ENCODE data around the gene ANKRD13A. TPM values are rescaled to one million over a fixed set of nuclear protein-coding genes. Genes with fewer than 3 reads are reported as not detected.

ANKRD13A gene
- total and polyA plus RNA-seq, 2 of the 8 experiments (the other 6 are each of a cell fraction or from before 2014, with no cell fraction given): 16.8 to 21.4 TPM

GRCh38 chr12:109996483-109996853 lies 2.8 kb upstream of the ANKRD13A start:
- Histone ChIP-seq H3K4me3 (ENCODE audit: extremely low read depth in 1 of 4, insufficient read depth in 2 of 4, low read depth in 3 of 4, low read length in 4 of 4) (peak overlapping the region; percentile 81 to 84 (median 82)), H4K8ac (ENCODE audit: extremely low read depth, insufficient read depth, low read length) (no peak overlapping the region), H2BK5ac (ENCODE audit: low read depth, low read length) (no peak overlapping the region), H4K5ac (ENCODE audit: insufficient read length, low read depth, low read length) (peak overlapping the region; percentile 75), H2BK15ac (ENCODE audit: low read length) (0 out of 2 replicates have a peak overlapping the region, but pooled peaks have one; percentile 83), H3K18ac (ENCODE audit: extremely low read depth, low read length) (no peak overlapping the region), H2AK5ac (ENCODE audit: low read depth, low read length) (no peak overlapping the region), H3K79me2 (ENCODE audit: control insufficient read depth in 1 of 2, insufficient read depth in 2 of 2, low read length in 2 of 2) (peaks cover 0 to 16% of the 10 kb centered on the region in 2 experiments; a peak in 2 of 4 replicates), H2AFZ (ENCODE audit: low read length) (peak overlapping the region; percentile 97), H2BK120ac (replicated peaks; ENCODE audit: low read depth, low read length) (peak overlapping the region; percentile 18), H4K20me1 (replicated peaks in 1 of 2; ENCODE audit: control insufficient read depth in 1 of 2, insufficient read depth in 2 of 2, low read length in 2 of 2) (peaks cover 0 to 3% of the 10 kb centered on the region in 2 experiments), H3K4me1 (replicated peaks in 1 of 4; ENCODE audit: control insufficient read depth in 3 of 4, insufficient read depth in 4 of 4, low read length in 3 of 4) (peaks cover 2 to 8% (median 4%) of the 10 kb centered on the region in 4 experiments; a peak in 5 of 7 replicates), H3K36me3 (ENCODE audit: control insufficient read depth in 2 of 4, insufficient read depth in 4 of 4, low read length in 3 of 4) (0 out of 8 replicates have a peak, but pooled peaks cover 0 to 2% (median 0%) of the 10 kb centered on the region in 4 experiments), H2BK20ac (ENCODE audit: low read length) (no peak overlapping the region), H3K27ac (ENCODE audit: low read depth, low read length) (peak overlapping the region; percentile 53; the same call in 1 of the 2 replicates), H3K79me1 (ENCODE audit: low read depth, low read length) (no peaks in the 10 kb centered on the region; the same call in 1 of the 2 replicates), H3K4ac (replicated peaks; ENCODE audit: insufficient read length, low read depth, low read length) (peak overlapping the region; percentile 36), H4K91ac (replicated peaks; ENCODE audit: insufficient read length, low read length) (no peak overlapping the region), H3K23me2 (ENCODE audit: low read depth, low read length) (peaks cover 17% of the 10 kb centered on the region), H2BK12ac (ENCODE audit: low read depth, low read length) (no peak overlapping the region), H3K9me3 (ENCODE audit: insufficient read depth in 2 of 2, low read depth in 1 of 2, low read length in 1 of 2) (no peaks in the 10 kb centered on the region), H3K9ac (replicated peaks in 1 of 4; ENCODE audit: extremely low read depth in 1 of 4, low read depth in 3 of 4, low read length in 3 of 4) (no peak overlapping the region), H3K14ac (ENCODE audit: insufficient read length) (no peak overlapping the region), H3K27me3 (replicated peaks in 1 of 4; ENCODE audit: control insufficient read depth in 3 of 4, extremely low read depth in 1 of 4, insufficient read depth in 3 of 4, low read length in 3 of 4) (peaks cover 0 to 9% (median 7%) of the 10 kb centered on the region in 4 experiments; a peak in 5 of 7 replicates), H3K4me2 (ENCODE audit: insufficient read depth in 1 of 2, low read depth in 2 of 2, low read length in 2 of 2) (peak overlapping the region; percentile 77 to 79), H3K23ac (ENCODE audit: insufficient read length) (no peak overlapping the region), H3K56ac (replicated peaks; ENCODE audit: insufficient read length, low read depth, low read length) (no peak overlapping the region)
- no peak for FAIRE-seq
- DNase-seq (ENCODE audit: low read depth in 1 of 2, low spot score in 2 of 2): no peak
- WGBS, 2 experiments (ENCODE audit: extremely low coverage in 1 of 2, insufficient coverage in 1 of 2, insufficient read length in 1 of 2, insufficient replicate concordance in 2 of 2, low coverage in 1 of 2, low lambda C conversion rate in 2 of 2, missing lambda C conversion rate in 1 of 2): 52% methylated on average over 2 of the region's 2 CpGs; no CpG with 5 or more reads in 1 of the 2 experiments
- POLR2A ChIA-PET (ENCODE audit: partially characterized antibody): no interaction called here
- CTCF ChIA-PET (ENCODE audit: partially characterized antibody): no interaction called here
- TF ChIP-seq ASH2L (IDR thresholded peaks at IDR 0.05; ENCODE audit: low read length) (no peak), SIN3A (conservative IDR thresholded peaks at IDR 0.05 in 1 of 2, IDR thresholded peaks at IDR 0.05 in 1 of 2; ENCODE audit: low read depth in 1 of 2, low read length in 2 of 2) (0 out of 4 replicates have a peak, but pooled peaks of 1 of the 2 experiments have one; percentile 6)

All from H1 (cell line).